Keratinocyte (primary cell): ENCODE measurements around the gene CASZ1. TPM values are rescaled to one million over a fixed set of nuclear protein-coding genes. Genes with fewer than 3 reads are reported as not detected.
A peak's percentile ranks its signal among the peaks of the same experiment; 100 is the strongest.

Source experiments
- DNase-seq: peaks from one replicate; pipeline ENCODE4 v3.0.0-alpha.2; 2011; ENCODE audit warnings: low read depth, missing footprints, low spot score
- FAIRE-seq: peaks from 2 replicates; lab custom pipeline; 2011; peaks lifted over from hg19 to GRCh38; lab: Jason Lieb, UNC
- H2AFZ ChIP-seq: 2 replicates; pipeline ENCODE4 v1.6.0; 2012; ENCODE audit warnings: low read length, control low read depth, inconsistent platforms; ENCODE audit not compliant: control insufficient read depth
- H3K27ac ChIP-seq: 2 replicates; pipeline ENCODE4 v1.5.1; 2011; ENCODE audit warnings: low read length; ENCODE audit not compliant: control insufficient read depth, insufficient read depth
- H3K27me3 ChIP-seq: 3 replicates; pipeline ENCODE4 v1.6.0; 2011; ENCODE audit warnings: low read length; ENCODE audit not compliant: control insufficient read depth, insufficient read depth; ENCODE audit errors: extremely low read depth
- H3K36me3 ChIP-seq, 2 experiments: 2 replicates in 1 of 2; 3 replicates in 1 of 2; pipeline ENCODE4 v1.5.1; 2011; ENCODE audit warnings: low read length in 2 of 2, mild to moderate bottlenecking in 1 of 2; ENCODE audit not compliant: control insufficient read depth in 2 of 2, insufficient read depth in 2 of 2; ENCODE audit errors: extremely low read depth in 1 of 2
- H3K4me1 ChIP-seq: 3 replicates; pipeline ENCODE4 v1.5.1; 2011; ENCODE audit warnings: low read length; ENCODE audit not compliant: control insufficient read depth, insufficient read depth; ENCODE audit errors: extremely low read depth
- H3K4me2 ChIP-seq: 3 replicates; pipeline ENCODE4 v1.6.0; 2011; ENCODE audit warnings: low read depth, low read length; ENCODE audit not compliant: control insufficient read depth, insufficient read depth; ENCODE audit errors: extremely low read depth
- H3K4me3 ChIP-seq, 3 experiments: fragments of 200-600 bp in 1 of 3; sonication (generic) in 1 of 3; 2 replicates in 2 of 3; 3 replicates in 1 of 3; pipeline ENCODE4 v1.5.1; 2011 to 2016; ENCODE audit warnings: low read length in 3 of 3, mild to moderate bottlenecking in 3 of 3, control low read depth in 2 of 3, inconsistent platforms in 1 of 3, low read depth in 1 of 3, mixed read lengths in 1 of 3, mixed run types in 1 of 3, moderate library complexity in 1 of 3; ENCODE audit not compliant: control insufficient read depth in 2 of 3, insufficient read depth in 2 of 3; ENCODE audit errors: extremely low read depth in 1 of 3
- H3K79me2 ChIP-seq: 2 replicates; pipeline ENCODE4 v1.6.0; 2012; ENCODE audit warnings: low read length; ENCODE audit not compliant: control insufficient read depth, insufficient read depth
- H3K9ac ChIP-seq: 3 replicates; pipeline ENCODE4 v1.6.0; 2011; ENCODE audit warnings: low read length; ENCODE audit not compliant: control insufficient read depth, insufficient read depth; ENCODE audit errors: extremely low read depth
- H3K9me1 ChIP-seq: 3 replicates; pipeline ENCODE4 v1.6.0; 2011; ENCODE audit warnings: low read length; ENCODE audit not compliant: control insufficient read depth, insufficient read depth; ENCODE audit errors: extremely low read depth
- H3K9me3 ChIP-seq: 2 replicates; pipeline ENCODE4 v1.5.1; 2012; ENCODE audit warnings: low read depth, low read length; ENCODE audit not compliant: control insufficient read depth
- H4K20me1 ChIP-seq: 3 replicates; pipeline ENCODE4 v1.6.0; 2011; ENCODE audit warnings: low read length; ENCODE audit not compliant: control insufficient read depth, insufficient read depth; ENCODE audit errors: extremely low read depth
- CTCF ChIP-seq, 3 experiments: IDR thresholded peaks in 1 of 3; conservative IDR thresholded peaks in 1 of 3; optimal IDR thresholded peaks in 1 of 3; 2 replicates in 2 of 3; 3 replicates in 1 of 3; pipeline versions ENCODE3 to v1.5.1; 2011; ENCODE audit warnings: low read length in 3 of 3, mild to moderate bottlenecking in 3 of 3, moderate library complexity in 2 of 3, control low read depth in 1 of 3, inconsistent platforms in 1 of 3; ENCODE audit not compliant: insufficient read depth in 2 of 3; ENCODE audit errors: extremely low read depth in 1 of 3
- EZH2 ChIP-seq: IDR thresholded peaks from one replicate; pipeline ENCODE4 v1.6.1; 2012; ENCODE audit warnings: inconsistent platforms, mild to moderate bottlenecking, low read length, moderate library complexity
- dilution Hi-C: fragments of 300-500 bp; cut with MboI; formaldehyde crosslinking; loops from one replicate; pipeline ENCODE4 v1.7.0; 2020; ENCODE audit warnings: low sequenced_read_pairs; ENCODE audit not compliant: extremely low pct_ligation_motif_present
- polyA plus RNA-seq, 5 experiments: library from polyadenylated mRNA; depleted of rRNA in 3 of 5; stranded (reverse) in 3 of 5; stranded (forward) in 1 of 5; unstranded in 1 of 5; fragments of >200 nt; gene quantifications; 1 replicate in 1 of 5; 2 replicates in 3 of 5; 3 replicates in 1 of 5; pipeline versions ENCODE4 v1.2.1 to v1.2.3, GENCODE V29; 2011 to 2012; ENCODE audit warnings: missing spikeins in 2 of 5, low read depth in 1 of 5, low replicate concordance in 1 of 5

The CASZ1 gene
- polyA plus RNA-seq, 1 donor (not counting 4 experiments of a cell fraction or from before 2014, with no cell fraction given), result 2.8 TPM

- Histone ChIP-seq H3K27ac (peak overlapping the region; percentile 97), H3K9me3 (no peaks in the 10 kb centered on the region), H3K9me1 (no peaks in the 10 kb centered on the region), H3K79me2 (no peaks in the 10 kb centered on the region), H3K9ac (peak overlapping the region; percentile 87), H3K4me2 (no peak overlapping the region), H3K36me3 (peaks cover 0 to 2% of the 10 kb centered on the region in 2 experiments), H3K4me1 (peaks cover 43% of the 10 kb centered on the region), H3K4me3 (no peak overlapping the region), H4K20me1 (no peaks in the 10 kb centered on the region), H3K27me3 (no peaks in the 10 kb centered on the region), H2AFZ (peak overlapping the region; percentile 43)
- dilution Hi-C loops, result no loop called here
- FAIRE-seq, result no peak
- no peak for DNase-seq
- TF ChIP-seq EZH2, result no peak
- no peak for TF ChIP-seq CTCF (optimal IDR thresholded peaks at IDR 0.05 in 1 of 3, IDR thresholded peaks at IDR 0.05 in 1 of 3, conservative IDR thresholded peaks at IDR 0.05 in 1 of 3; ENCODE audit: extremely low read depth in 1 of 3, insufficient read depth in 2 of 3, low read length in 3 of 3)
Measured at GRCh38 chr1:10634075-10634427, 162.4 kb downstream of the CASZ1 start.

- H3K79me2 ChIP-seq, result no peaks in the 10 kb centered on the region
- no peak overlapping the region for H3K4me3 ChIP-seq
- peaks cover 43% of the 10 kb centered on the region for H3K4me1 ChIP-seq
- H4K20me1 ChIP-seq, result no peaks in the 10 kb centered on the region
- dilution Hi-C loops, result no loop called here
- no peak overlapping the region for H3K9ac ChIP-seq
- DNase-seq, result no peak
- H3K4me2 ChIP-seq, result no peak overlapping the region
- no peaks in the 10 kb centered on the region for H3K27me3 ChIP-seq
- no peak overlapping the region for H2AFZ ChIP-seq
- no peak for FAIRE-seq
- no peaks in the 10 kb centered on the region for H3K9me1 ChIP-seq
- TF ChIP-seq EZH2 (no peak), CTCF (optimal IDR thresholded peaks at IDR 0.05 in 1 of 3, IDR thresholded peaks at IDR 0.05 in 1 of 3, conservative IDR thresholded peaks at IDR 0.05 in 1 of 3; ENCODE audit: extremely low read depth in 1 of 3, insufficient read depth in 2 of 3, low read length in 3 of 3) (no peak)
- H3K36me3 ChIP-seq, result peaks cover 0 to 2% of the 10 kb centered on the region in 2 experiments
- no peak overlapping the region for H3K27ac ChIP-seq
- H3K9me3 ChIP-seq, result no peaks in the 10 kb centered on the region
Measured at GRCh38 chr1:10633416-10633815, 163.0 kb downstream of the CASZ1 start.
